Right ventricle myocardium superior (tissue), 1 donor: ENCODE measurements around the gene IFITM10. TPM values are rescaled to one million over a fixed set of nuclear protein-coding genes. Genes with fewer than 3 reads are reported as not detected.

ENCODE experiments used
- ATAC-seq: fragments of 200-7000 bp; cut with Tn5 transposase; one replicate; pipeline ENCODE4 v1.9.1; 2020; ENCODE audit warnings: mild to moderate bottlenecking; ENCODE audit not compliant: poor library complexity
- DNase-seq: peaks from one replicate; pipeline ENCODE4 v3.0.0-alpha.2; 2020
- intact Hi-C: fragments of 100-400 bp; cut with DNase I; formaldehyde crosslinking; loops from one replicate; pipeline ENCODE4 v1.11.2; 2022
- total RNA-seq: library from RNA; stranded (reverse); fragmentation: NEBNext Ultra II Directional; extraction: Animal tissue kit (Norgen Biotek cat#: 25700); gene quantifications from one replicate; pipeline ENCODE4 v1.2.1, GENCODE V29; 2021
- donor health status: DM: no; HTN: yes; CAD: no; lungs with severe emphysema.

IFITM10 gene
- total RNA-seq, 1 donor from 2014 or later: 1.1 TPM

GRCh38 chr11:1732418-1733008, 17.9 kb downstream of the IFITM10 start:
- DNase-seq (no peak), ATAC-seq (no peak)
- intact Hi-C loops: no loop called here

GRCh38 chr11:1731451-1732059, 18.8 kb downstream of the IFITM10 start:
- no peak for DNase-seq
- no peak for ATAC-seq
- intact Hi-C loops: no loop called here

GRCh38 chr11:1730059-1730629, 20.3 kb downstream of the IFITM10 start:
- ATAC-seq (no peak), DNase-seq (no peak)
- intact Hi-C loops: no loop called here

GRCh38 chr11:1729692-1730011, 20.7 kb downstream of the IFITM10 start:
- intact Hi-C loops: no loop called here
- ATAC-seq (no peak), DNase-seq (no peak)

- ATAC-seq (no peak), DNase-seq (no peak)
- intact Hi-C loops: no loop called here
Measured at GRCh38 chr11:1728931-1729691, 21.3 kb downstream of the IFITM10 start.

GRCh38 chr11:1728301-1728700, 22.1 kb downstream of the IFITM10 start:
- ATAC-seq (no peak), DNase-seq (no peak)
- intact Hi-C loops: no loop called here

GRCh38 chr11:1727861-1728260, 22.5 kb downstream of the IFITM10 start:
- no peak for ATAC-seq
- intact Hi-C loops: no loop called here
- no peak for DNase-seq

GRCh38 chr11:1727096-1727690, 23.2 kb downstream of the IFITM10 start:
- intact Hi-C loops: no loop called here
- DNase-seq (no peak), ATAC-seq (no peak)

- ATAC-seq: no peak
- intact Hi-C loops: no loop called here
- no peak for DNase-seq
Measured at GRCh38 chr11:1719781-1720180, 30.6 kb downstream of the IFITM10 start.

- intact Hi-C loops: no loop called here
- ATAC-seq: no peak
Measured at GRCh38 chr11:1718326-1718725, 32.1 kb downstream of the IFITM10 start.

GRCh38 chr11:1717745-1718144, 32.6 kb downstream of the IFITM10 start:
- ATAC-seq (peak; percentile 83), DNase-seq (peak; percentile 71)
- intact Hi-C loops: no loop called here

More at GRCh38 chr11:1718326-1718725, 32.1 kb downstream of the IFITM10 start:
- DNase-seq: no peak

- ATAC-seq: peak; percentile 85
- intact Hi-C loops: no loop called here
- DNase-seq: no peak
Measured at GRCh38 chr11:1714908-1715885, 35.2 kb downstream of the IFITM10 start.

- no peak for DNase-seq
- intact Hi-C loops: no loop called here
- ATAC-seq: no peak
Measured at GRCh38 chr11:1708716-1709115, 41.7 kb downstream of the IFITM10 start.

GRCh38 chr11:1707751-1708150, 42.6 kb downstream of the IFITM10 start:
- intact Hi-C loops: no loop called here
- ATAC-seq: no peak
- DNase-seq: no peak

GRCh38 chr11:1706634-1707400, 43.6 kb downstream of the IFITM10 start:
- intact Hi-C loops: no loop called here
- DNase-seq (peak; percentile 57), ATAC-seq (peak; percentile 84)

GRCh38 chr11:1705126-1706052, 45.0 kb downstream of the IFITM10 start:
- DNase-seq (no peak), ATAC-seq (peak; percentile 57)
- intact Hi-C loops: no loop called here

- no peak for ATAC-seq
- no peak for DNase-seq
- intact Hi-C loops: no loop called here
Measured at GRCh38 chr11:1703146-1703545, 47.2 kb downstream of the IFITM10 start.
